Keratinocyte (primary cell): ENCODE data around the gene FHIT.
"Not testable (repeated sequence)": the region's sequence is repeated elsewhere in the genome, so short reads cannot be mapped to it uniquely, and the experiment has no call there.

Experiments
- EZH2 ChIP-seq: IDR thresholded peaks from one replicate; pipeline ENCODE4 v1.6.1; 2012; ENCODE audit warnings: inconsistent platforms, mild to moderate bottlenecking, low read length, moderate library complexity
- TF ChIP-seq, protein P1 (sequence below), 3 experiments: IDR thresholded peaks in 1 of 3; conservative IDR thresholded peaks in 1 of 3; optimal IDR thresholded peaks in 1 of 3; 2 replicates in 2 of 3; 3 replicates in 1 of 3; pipeline versions ENCODE3 to v1.5.1; 2011; ENCODE audit warnings: low read length in 3 of 3, mild to moderate bottlenecking in 3 of 3, moderate library complexity in 2 of 3, control low read depth in 1 of 3, inconsistent platforms in 1 of 3; ENCODE audit not compliant: insufficient read depth in 2 of 3; ENCODE audit errors: extremely low read depth in 1 of 3

- TF ChIP-seq, protein P1, sequence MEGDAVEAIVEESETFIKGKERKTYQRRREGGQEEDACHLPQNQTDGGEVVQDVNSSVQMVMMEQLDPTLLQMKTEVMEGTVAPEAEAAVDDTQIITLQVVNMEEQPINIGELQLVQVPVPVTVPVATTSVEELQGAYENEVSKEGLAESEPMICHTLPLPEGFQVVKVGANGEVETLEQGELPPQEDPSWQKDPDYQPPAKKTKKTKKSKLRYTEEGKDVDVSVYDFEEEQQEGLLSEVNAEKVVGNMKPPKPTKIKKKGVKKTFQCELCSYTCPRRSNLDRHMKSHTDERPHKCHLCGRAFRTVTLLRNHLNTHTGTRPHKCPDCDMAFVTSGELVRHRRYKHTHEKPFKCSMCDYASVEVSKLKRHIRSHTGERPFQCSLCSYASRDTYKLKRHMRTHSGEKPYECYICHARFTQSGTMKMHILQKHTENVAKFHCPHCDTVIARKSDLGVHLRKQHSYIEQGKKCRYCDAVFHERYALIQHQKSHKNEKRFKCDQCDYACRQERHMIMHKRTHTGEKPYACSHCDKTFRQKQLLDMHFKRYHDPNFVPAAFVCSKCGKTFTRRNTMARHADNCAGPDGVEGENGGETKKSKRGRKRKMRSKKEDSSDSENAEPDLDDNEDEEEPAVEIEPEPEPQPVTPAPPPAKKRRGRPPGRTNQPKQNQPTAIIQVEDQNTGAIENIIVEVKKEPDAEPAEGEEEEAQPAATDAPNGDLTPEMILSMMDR (optimal IDR thresholded peaks at IDR 0.05 in 1 of 3, IDR thresholded peaks at IDR 0.05 in 1 of 3, conservative IDR thresholded peaks at IDR 0.05 in 1 of 3; ENCODE audit: extremely low read depth in 1 of 3, insufficient read depth in 2 of 3, low read length in 3 of 3) = not testable (repeated sequence)
- not testable (repeated sequence) for TF ChIP-seq EZH2
These were observed 264.1 kb downstream of the FHIT start for GRCh38 chr3:60987191-60987590.
